ENCODE measurements around the gene KPTN.
A peak's percentile ranks its signal among the peaks of the same experiment; 100 is the strongest.

KPTN gene

DNA sequence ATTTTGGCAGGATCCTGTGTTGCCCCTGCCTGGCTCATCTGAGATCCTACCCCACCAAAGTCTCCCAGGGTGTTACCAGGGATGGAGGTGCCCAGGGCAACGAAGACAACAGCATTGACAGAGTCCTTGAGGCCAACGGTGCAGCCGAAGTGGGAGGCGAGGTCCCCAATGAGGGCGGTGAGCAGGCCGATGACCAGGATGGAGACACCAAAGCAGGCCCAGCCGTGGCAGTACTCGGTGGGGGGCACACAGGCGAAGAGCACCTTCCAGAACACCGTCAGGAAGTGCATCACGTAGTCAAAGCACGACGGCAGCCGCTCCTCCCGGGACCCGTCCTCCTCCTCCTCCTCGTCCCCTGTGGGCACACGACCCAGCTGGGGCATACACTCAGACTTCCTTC, 51.9 kb downstream of the KPTN start:
- no peak for DNase-seq

DNA sequence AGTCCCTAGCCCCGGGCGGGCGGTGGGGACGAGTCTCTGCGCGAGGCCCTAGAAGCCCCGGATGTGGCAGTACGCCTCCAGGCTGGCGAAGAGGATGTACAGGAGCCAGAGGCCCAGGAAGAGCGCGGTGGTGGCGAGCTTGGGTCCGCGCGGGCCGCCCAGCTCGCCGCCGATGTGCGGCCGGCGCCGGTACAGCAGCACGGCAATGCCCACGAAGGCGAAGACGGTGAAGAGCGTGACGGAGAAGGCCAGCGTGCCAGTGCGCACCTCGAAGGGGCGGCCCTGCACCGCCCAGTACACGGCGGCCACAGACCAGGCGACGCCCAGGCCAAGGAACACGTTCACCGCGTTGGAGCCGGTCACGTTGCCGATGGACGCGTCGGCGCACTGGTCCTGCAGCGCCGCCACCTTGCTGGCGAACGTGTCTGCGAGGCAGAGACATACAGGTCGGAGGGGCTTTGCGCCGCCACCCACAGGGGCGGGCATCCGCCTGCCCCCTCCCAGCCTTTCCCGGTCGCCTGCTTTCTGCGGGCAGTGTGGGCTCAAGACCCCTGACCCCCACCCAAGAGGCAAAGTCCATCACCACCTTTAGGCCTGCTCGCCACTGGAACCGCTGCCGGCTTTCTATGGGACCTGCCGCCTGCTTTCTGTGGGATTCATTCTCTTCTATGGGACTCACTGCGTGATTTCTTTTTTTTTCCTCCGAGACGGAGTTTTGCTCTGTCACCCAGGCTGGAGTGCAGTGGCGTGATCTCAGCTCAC, 53.8 kb downstream of the KPTN start:
- no peak for DNase-seq

DNA sequence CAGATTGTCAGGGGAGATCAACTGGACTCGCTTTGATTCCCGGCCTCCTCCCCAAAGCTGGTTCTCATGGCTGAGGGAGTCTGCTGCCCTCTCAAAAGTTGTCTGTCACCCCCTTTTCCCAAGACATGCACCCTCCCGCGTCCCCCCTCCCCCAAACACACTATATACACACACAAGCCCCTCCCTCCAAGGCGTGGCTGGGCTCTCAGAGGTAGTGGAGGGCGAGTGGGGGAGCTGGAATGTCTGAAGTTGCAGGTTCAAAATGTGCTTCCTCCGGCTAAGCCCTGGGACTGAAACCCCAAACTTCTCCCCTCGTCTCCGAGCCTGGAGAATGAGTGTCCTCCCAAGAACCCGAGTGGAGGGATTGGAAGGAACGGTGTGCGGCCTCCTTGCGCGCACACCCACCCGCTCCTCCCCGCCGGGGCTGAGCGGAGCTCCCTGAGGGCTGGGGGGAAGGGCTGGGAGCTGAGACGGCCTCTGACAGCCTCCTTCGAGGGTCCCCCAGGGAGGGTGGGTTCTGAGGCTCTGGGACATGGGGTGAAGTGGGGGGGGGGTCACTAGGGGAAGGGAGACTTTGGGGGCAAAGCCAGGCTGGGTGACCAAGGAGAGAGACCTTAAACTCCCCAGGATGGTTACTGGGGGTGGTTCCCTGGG, 54.8 kb downstream of the KPTN start:
- no peak for DNase-seq

DNA sequence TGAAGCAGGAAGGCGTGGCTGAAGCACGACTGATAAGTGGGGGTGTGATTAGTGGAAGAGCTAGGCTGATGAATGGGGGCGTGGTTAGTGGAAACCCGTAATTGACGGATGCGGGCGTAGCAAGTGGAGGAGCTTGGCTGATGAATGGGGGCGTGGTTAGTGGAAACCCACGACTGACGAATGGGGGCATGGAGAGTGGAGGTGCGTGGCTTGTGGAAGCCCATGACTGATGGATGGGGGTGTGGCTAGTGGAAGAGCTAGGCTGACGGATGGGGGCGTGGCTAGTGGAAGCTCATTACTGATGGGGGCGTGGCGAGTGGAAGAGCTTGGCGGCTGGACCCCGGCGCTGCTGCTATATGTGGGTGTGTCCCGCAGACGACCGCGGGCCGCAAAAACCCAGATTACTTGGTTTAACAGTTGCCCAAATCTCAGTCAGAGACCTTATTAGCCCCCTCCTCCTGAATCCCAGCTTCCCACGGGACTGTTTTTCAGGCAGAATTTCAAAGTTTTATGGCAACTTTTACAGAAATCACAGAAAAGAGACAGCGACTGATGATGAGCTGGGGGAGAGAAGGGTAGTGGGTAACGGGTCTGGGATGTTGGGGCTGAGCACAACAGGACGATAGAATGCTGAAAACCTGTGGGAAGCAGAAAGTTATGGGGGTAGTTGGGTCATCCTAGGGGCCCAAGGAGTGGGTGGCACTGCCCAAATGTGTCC, 55.7 kb downstream of the KPTN start:
- DNase-seq, result peak; percentile 59

DNA sequence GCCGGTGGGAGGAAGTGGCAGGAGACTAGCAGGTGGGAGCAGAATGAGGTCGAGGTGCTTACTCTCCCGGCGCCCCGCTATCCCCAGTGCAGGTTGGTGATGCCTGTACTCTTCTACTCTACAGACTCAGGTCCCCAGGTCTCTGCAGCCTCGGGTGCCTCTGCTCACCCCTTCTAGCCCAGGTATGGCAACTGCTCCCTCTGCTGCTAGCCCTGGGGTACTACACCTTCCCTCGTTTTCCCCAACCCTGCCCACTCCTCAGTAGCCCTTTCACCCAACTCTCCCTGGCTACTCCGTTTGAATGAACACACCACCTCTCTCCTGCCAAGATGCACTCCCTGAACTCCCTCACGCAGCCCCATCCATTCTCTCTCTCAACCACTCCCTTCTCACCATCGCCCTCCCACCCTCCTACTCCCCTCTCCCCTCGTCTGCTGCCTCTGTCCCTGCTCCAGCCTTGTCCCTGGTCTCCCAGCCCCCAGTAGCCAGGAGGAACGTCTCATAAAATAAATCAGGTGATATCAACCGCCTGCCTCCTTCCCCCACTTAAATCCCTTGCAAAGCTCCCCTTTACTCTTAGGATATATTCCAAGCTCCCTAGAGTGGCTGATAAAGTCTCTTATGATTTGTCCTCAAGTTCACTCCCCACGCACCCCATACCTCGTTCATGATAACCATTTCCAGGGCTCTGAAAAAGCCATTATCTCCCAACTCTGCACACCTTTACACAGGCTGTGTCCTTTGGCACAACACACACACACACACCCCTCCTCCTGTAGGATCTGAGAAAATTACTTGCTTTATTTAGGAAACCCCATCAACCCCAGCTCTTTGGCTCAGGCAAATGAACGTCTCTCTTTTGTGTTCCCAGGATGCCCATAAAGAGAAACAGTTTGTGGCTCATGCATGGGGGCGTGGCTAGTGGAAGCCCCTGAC, 56.5 kb downstream of the KPTN start:
- peak; percentile 53 for DNase-seq
